Muscle layer of colon (tissue), 2 donors: ENCODE data around the gene TMEM108.
A peak's percentile ranks its signal among the peaks of the same experiment; 100 is the strongest.

Source experiments
- H3K27ac ChIP-seq: one replicate; pipeline ENCODE4 v1.7.0; 2013; ENCODE audit warnings: low read depth, mild to moderate bottlenecking, low read length, moderate library complexity
- H3K27me3 ChIP-seq, 2 donors: one replicate each; pipeline ENCODE4 v1.7.0; 2013; ENCODE audit warnings: low read length in 2 of 2, mild to moderate bottlenecking in 2 of 2; ENCODE audit not compliant: insufficient read depth in 2 of 2, control insufficient read depth in 1 of 2
- H3K36me3 ChIP-seq: one replicate; pipeline ENCODE4 v1.7.0; 2013; ENCODE audit warnings: mild to moderate bottlenecking, low read length; ENCODE audit not compliant: insufficient read depth
- H3K4me1 ChIP-seq: one replicate; pipeline ENCODE4 v1.7.0; 2013; ENCODE audit warnings: mild to moderate bottlenecking, low read length; ENCODE audit not compliant: insufficient read depth
- H3K4me3 ChIP-seq, 2 donors: one replicate each; pipeline ENCODE4 v1.7.0; 2013; ENCODE audit warnings: low read length in 2 of 2, low read depth in 1 of 2, mild to moderate bottlenecking in 1 of 2, moderate library complexity in 1 of 2
- H3K9ac ChIP-seq: one replicate; pipeline ENCODE4 v1.7.0; 2013; ENCODE audit warnings: low read length
- H3K9me3 ChIP-seq: one replicate; pipeline ENCODE4 v1.7.0; 2013; ENCODE audit warnings: mild to moderate bottlenecking, low read length
- donor health status: abdominal sarcoma.
- donor health status: Adenocarcinoma of cecum.

Gene TMEM108

DNA sequence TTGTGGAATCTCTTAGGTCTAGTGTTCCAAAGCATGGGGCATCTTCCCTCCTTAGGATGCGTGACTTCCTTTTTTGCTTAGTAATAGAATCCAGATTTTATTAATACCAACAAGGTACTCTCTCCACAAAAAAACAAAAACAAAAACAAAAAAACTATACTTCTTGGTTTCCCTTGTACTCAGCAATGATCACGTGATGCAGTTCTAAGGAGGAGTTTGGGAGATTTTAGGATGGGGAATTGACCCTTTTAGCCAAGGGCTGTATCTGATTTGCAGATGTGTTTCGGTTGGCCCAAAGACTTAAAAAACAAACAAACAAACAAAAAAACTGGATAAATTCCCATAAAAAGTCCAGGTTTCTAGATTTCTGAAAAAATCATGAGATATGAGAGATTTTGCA is 12.6 kb upstream of the TMEM108 start:
- Histone ChIP-seq H3K36me3 (no peaks in the 10 kb centered on the region), H3K4me3 (no peak overlapping the region), H3K9me3 (no peaks in the 10 kb centered on the region), H3K27ac (no peak overlapping the region), H3K27me3 (no peaks in the 10 kb centered on the region), H3K4me1 (no peaks in the 10 kb centered on the region), H3K9ac (no peak overlapping the region)

DNA sequence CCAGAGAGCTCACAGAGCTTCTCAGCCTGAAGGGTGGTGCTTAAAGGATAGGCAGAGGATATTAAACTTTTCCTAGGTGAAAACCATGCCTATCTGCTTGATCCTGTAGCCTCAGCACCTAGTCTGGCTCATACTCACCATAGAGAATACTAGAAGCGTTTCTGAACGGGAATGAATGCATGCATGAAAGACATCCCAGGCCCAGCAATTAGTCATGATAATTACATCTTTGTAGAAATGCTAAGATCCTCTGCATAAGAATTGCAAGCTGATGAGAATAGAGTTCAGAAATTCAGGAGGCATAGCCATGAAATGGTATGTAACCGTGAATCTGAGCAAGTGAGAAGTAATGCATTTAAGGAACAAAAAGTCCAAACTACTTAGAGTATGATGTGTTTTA is 5.9 kb upstream of the TMEM108 start:
- no peak overlapping the region for H3K4me3 ChIP-seq
- H3K27me3 ChIP-seq: no peaks in the 10 kb centered on the region
- no peaks in the 10 kb centered on the region for H3K9me3 ChIP-seq
- H3K4me1 ChIP-seq: no peaks in the 10 kb centered on the region
- H3K36me3 ChIP-seq: no peaks in the 10 kb centered on the region
- no peak overlapping the region for H3K9ac ChIP-seq
- H3K27ac ChIP-seq: no peak overlapping the region

DNA sequence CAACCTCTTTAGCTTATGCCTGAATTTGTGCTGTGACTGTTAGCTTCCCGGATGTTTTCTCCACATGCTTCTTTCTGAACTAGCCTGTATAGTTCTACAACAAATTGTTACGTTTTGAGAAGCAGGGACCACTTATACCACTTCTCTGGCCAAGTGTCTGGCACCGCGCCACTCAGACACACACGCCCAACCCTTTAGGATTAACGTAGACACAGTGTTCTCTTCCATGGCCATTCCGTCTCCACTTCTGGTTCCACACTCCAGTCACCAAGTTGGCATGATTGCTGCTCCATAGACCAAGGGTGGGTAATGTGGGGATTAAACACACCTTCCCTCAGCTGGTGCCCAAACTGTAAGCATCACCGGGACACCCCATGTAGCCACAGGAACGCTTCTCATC is 755 bp upstream of the TMEM108 start:
- Histone ChIP-seq H3K27me3 (peaks cover 0 to 3% of the 10 kb centered on the region in 2 donors), H3K4me1 (peaks cover 12% of the 10 kb centered on the region), H3K9ac (no peak overlapping the region), H3K4me3 (peak overlapping the region in 1 of 2 donors; percentile 64), H3K9me3 (no peaks in the 10 kb centered on the region), H3K36me3 (no peaks in the 10 kb centered on the region), H3K27ac (no peak overlapping the region)

- no peaks in the 10 kb centered on the region for H3K9me3 ChIP-seq
- H3K9ac ChIP-seq: no peak overlapping the region
- H3K4me3 ChIP-seq: peak overlapping the region; percentile 59 to 64
- H3K4me1 ChIP-seq: peaks cover 12% of the 10 kb centered on the region
- peaks cover 0 to 3% of the 10 kb centered on the region in 2 donors for H3K27me3 ChIP-seq
- no peaks in the 10 kb centered on the region for H3K36me3 ChIP-seq
- H3K27ac ChIP-seq: peak overlapping the region; percentile 3
Observed at GRCh38 chr3:133038731-133039375, 662 bp downstream of the TMEM108 start.

DNA sequence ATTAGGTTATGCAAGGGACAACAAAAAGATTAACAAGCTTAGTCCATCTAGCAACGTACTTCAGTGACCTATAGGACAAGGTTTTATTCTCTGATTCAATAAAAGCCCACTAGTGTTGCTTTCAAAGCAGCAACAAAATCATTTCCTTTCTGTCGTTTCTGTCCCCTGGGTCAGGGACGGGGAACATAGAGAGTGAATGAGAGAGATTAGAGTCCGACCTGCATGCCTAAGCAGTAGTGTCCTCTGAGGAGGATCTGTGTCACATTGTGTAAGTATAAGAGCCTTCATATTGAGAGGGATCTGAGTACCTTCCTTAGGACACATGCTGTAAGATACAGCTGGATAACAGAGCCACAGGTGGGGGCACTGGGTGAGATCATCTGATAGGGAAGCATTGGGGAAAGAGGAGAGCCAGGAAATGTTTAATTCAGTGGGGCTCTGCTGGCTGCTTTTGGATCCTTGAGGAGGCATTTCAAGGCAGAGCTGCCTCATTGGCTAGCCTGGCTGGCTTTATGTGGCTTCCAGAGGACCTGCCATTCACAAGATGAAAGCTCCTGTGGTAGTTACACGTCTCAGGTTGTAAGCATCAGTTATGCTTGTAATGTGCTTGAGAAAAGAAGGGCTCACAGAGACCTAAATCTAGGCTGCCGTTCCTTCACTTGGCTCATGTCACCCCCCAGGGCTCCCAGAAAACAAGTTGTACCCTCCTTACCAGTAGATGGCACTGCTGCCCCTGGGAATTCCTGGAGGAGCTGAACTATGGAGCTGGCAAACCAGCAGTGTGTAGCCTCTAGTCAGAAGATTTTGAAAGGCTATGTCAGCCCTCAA is 2.7 kb downstream of the TMEM108 start:
- H3K27ac ChIP-seq: no peak overlapping the region
- peaks cover 0 to 3% of the 10 kb centered on the region in 2 donors for H3K27me3 ChIP-seq
- H3K9ac ChIP-seq: no peak overlapping the region
- H3K36me3 ChIP-seq: no peaks in the 10 kb centered on the region
- no peaks in the 10 kb centered on the region for H3K9me3 ChIP-seq
- H3K4me3 ChIP-seq: no peak overlapping the region
- peaks cover 12% of the 10 kb centered on the region for H3K4me1 ChIP-seq

GRCh38 chr3:133041524-133041829 is 3.3 kb downstream of the TMEM108 start:
- Histone ChIP-seq H3K4me3 (no peak overlapping the region), H3K27ac (no peak overlapping the region), H3K9me3 (no peaks in the 10 kb centered on the region), H3K36me3 (no peaks in the 10 kb centered on the region), H3K27me3 (peaks cover 0 to 3% of the 10 kb centered on the region in 2 donors), H3K9ac (no peak overlapping the region), H3K4me1 (peaks cover 12% of the 10 kb centered on the region)

DNA sequence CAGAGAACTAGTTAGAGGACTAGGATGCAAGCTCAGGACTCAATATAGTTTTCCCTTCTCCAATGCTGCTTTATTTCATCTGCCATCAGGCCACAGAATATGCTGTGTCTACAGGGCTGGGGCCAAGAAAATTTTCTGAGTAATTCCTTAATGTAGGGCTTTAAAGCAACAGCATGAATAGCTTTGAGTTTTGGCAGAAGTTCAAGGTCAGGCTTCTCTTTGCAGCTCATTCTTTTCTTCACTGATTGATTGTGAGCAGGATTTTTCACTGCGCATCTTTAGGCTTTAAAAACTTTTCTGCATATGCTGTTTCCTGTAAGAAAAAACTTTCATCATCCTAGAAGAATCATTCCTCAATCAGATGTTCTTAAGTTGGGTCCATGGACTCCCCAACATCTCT is 4.6 kb downstream of the TMEM108 start:
- H3K4me1 ChIP-seq: peaks cover 8% of the 10 kb centered on the region

GRCh38 chr3:133047980-133048379 is 9.8 kb downstream of the TMEM108 start:
- Histone ChIP-seq H3K36me3 (no peaks in the 10 kb centered on the region), H3K4me1 (no peaks in the 10 kb centered on the region)

More for the DNA sequence above, 4.6 kb downstream of the TMEM108 start:
- H3K9me3 ChIP-seq: no peaks in the 10 kb centered on the region
- H3K9ac ChIP-seq: no peak overlapping the region
- no peaks in the 10 kb centered on the region for H3K36me3 ChIP-seq
- H3K4me3 ChIP-seq: no peak overlapping the region
- H3K27me3 ChIP-seq: peaks cover 0 to 3% of the 10 kb centered on the region in 2 donors
- H3K27ac ChIP-seq: no peak overlapping the region

GRCh38 chr3:133049491-133049890 is 11.3 kb downstream of the TMEM108 start:
- H3K36me3 ChIP-seq: no peaks in the 10 kb centered on the region
- H3K9ac ChIP-seq: no peak overlapping the region
- no peaks in the 10 kb centered on the region for H3K27me3 ChIP-seq
- no peaks in the 10 kb centered on the region for H3K4me1 ChIP-seq
- no peaks in the 10 kb centered on the region for H3K9me3 ChIP-seq
- H3K4me3 ChIP-seq: no peak overlapping the region
- no peak overlapping the region for H3K27ac ChIP-seq

More at GRCh38 chr3:133047980-133048379, 9.8 kb downstream of the TMEM108 start:
- Histone ChIP-seq H3K27ac (no peak overlapping the region), H3K4me3 (no peak overlapping the region), H3K9me3 (no peaks in the 10 kb centered on the region), H3K27me3 (no peaks in the 10 kb centered on the region), H3K9ac (no peak overlapping the region)

DNA sequence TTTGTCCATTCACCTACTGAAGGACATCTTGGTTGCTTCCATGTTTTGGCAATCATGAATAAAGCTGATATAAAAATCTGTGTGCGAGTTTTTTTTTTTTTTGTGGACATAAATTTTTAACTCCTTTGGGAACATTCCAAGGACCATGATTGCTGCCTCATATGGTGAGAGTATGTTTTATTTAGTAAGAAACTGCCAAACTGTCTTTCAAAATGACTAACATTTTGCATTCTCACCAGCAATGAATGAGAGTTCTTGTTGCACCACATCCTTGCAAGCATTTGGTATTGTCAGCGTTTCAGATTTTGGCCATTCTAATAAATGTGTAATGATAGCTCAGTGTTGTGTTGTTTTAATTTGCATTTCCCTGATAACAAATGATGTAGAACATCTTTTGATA is 12.7 kb downstream of the TMEM108 start:
- Histone ChIP-seq H3K9me3 (no peaks in the 10 kb centered on the region), H3K4me3 (no peak overlapping the region), H3K36me3 (no peaks in the 10 kb centered on the region), H3K27ac (no peak overlapping the region), H3K9ac (no peak overlapping the region), H3K27me3 (no peaks in the 10 kb centered on the region), H3K4me1 (no peaks in the 10 kb centered on the region)

- Histone ChIP-seq H3K9ac (no peak overlapping the region), H3K27ac (no peak overlapping the region), H3K9me3 (no peaks in the 10 kb centered on the region), H3K36me3 (no peaks in the 10 kb centered on the region), H3K4me1 (no peaks in the 10 kb centered on the region), H3K27me3 (no peaks in the 10 kb centered on the region), H3K4me3 (no peak overlapping the region)
Observed at GRCh38 chr3:133053532-133053931, 15.3 kb downstream of the TMEM108 start.

DNA sequence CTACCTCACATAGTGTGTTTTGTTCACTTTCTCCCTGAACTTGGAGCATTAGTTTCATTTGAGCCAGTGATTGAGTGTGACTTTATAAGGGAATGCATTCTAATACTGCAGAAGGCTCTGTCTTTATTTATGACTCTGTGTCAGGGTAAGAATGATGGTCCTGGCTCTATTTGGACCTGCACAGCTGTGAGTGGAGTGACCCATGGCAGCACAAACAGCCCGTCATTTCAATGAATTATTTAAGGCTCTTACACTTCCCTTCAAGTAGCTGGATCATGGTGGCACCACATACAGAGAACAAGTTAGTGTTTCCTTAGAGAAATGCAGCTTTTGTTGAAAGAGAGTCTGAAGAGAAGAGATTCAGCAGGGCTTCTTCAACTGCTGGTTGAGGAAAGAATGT is 16.4 kb downstream of the TMEM108 start:
- Histone ChIP-seq H3K36me3 (no peaks in the 10 kb centered on the region), H3K27ac (no peak overlapping the region), H3K4me3 (no peak overlapping the region), H3K4me1 (no peaks in the 10 kb centered on the region), H3K9me3 (no peaks in the 10 kb centered on the region), H3K27me3 (no peaks in the 10 kb centered on the region), H3K9ac (no peak overlapping the region)
